ENCODE results near the gene CHMP4A.

DNA sequence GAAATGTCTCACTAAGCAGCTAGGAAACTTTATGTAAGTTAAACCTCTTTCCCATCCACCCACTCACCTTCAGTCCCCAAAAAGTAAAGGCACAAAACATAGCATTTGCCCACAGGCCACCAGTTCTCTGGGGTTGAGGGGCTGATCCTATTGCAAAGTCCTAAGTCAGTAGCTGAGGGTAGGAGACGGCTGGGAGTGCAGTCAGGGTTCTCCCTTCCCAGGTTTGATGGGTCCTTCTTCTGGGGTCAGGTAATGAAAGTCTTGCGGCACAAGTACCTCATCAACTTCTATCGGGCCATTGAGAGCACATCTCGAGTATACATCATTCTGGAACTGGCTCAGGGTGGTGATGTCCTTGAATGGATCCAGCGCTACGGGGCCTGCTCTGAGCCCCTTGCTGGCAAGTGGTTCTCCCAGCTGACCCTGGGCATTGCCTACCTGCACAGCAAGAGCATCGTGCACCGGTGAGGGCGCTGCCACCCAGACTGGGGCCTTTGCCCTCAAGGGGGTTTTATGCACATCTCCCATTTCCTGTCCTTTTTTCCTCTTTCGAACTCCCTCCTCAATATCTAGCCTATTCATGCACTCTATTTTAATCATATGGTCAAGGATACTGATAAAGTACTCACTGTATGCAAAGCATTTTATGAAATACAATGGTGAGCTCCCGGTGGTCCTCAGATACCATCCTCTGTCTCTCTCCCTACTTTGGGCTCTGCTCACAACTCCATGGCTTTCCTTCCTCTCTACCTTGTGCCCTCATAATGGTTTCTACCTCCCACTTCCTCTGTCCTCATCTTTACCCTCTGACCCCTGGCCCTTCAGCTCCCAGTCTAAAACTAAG, 6.8 kb downstream of the CHMP4A start:
- TF ChIP-seq, protein P1, sequence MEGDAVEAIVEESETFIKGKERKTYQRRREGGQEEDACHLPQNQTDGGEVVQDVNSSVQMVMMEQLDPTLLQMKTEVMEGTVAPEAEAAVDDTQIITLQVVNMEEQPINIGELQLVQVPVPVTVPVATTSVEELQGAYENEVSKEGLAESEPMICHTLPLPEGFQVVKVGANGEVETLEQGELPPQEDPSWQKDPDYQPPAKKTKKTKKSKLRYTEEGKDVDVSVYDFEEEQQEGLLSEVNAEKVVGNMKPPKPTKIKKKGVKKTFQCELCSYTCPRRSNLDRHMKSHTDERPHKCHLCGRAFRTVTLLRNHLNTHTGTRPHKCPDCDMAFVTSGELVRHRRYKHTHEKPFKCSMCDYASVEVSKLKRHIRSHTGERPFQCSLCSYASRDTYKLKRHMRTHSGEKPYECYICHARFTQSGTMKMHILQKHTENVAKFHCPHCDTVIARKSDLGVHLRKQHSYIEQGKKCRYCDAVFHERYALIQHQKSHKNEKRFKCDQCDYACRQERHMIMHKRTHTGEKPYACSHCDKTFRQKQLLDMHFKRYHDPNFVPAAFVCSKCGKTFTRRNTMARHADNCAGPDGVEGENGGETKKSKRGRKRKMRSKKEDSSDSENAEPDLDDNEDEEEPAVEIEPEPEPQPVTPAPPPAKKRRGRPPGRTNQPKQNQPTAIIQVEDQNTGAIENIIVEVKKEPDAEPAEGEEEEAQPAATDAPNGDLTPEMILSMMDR (IDR thresholded peaks at IDR 0.05): no peak
- TF ChIP-seq POLR2AphosphoS5 (IDR thresholded peaks at IDR 0.05; ENCODE audit: insufficient read depth in 1 of 2, low read depth in 1 of 2): no peak

All from vagina (tissue), 2 donors.